RWPE1 (cell line): ENCODE data around the gene ATXN1.

ENCODE experiments used
- CTCF ChIA-PET: fragments of 350-600 bp; sonication (Branson Sonifier 250); formaldehyde crosslinking; extraction: SDS; loops from one replicate; lab custom pipeline; 2021; lab: Yijun Ruan, JAX
- POLR2A ChIA-PET: fragments of 400-600 bp; formaldehyde crosslinking; extraction: SDS; loops from one replicate; lab custom pipeline; 2020; ENCODE audit warnings: antibody characterized with exemption; ENCODE audit not compliant: low non-redundant PET; lab: Yijun Ruan, JAX
- DNase-seq: peaks from one replicate; pipeline ENCODE4 v3.0.0; 2012; ENCODE audit warnings: low spot score
- H3K27ac ChIP-seq: fragments of 450-650 bp; 2 replicates; pipeline ENCODE4 v1.5.1; 2017
- TF ChIP-seq, protein P1 (sequence below): fragments of 450-650 bp; conservative IDR thresholded peaks from 2 replicates; pipeline ENCODE4 v1.5.1; 2017; ENCODE audit warnings: low read depth, mild to moderate bottlenecking

The ATXN1 gene

DNA sequence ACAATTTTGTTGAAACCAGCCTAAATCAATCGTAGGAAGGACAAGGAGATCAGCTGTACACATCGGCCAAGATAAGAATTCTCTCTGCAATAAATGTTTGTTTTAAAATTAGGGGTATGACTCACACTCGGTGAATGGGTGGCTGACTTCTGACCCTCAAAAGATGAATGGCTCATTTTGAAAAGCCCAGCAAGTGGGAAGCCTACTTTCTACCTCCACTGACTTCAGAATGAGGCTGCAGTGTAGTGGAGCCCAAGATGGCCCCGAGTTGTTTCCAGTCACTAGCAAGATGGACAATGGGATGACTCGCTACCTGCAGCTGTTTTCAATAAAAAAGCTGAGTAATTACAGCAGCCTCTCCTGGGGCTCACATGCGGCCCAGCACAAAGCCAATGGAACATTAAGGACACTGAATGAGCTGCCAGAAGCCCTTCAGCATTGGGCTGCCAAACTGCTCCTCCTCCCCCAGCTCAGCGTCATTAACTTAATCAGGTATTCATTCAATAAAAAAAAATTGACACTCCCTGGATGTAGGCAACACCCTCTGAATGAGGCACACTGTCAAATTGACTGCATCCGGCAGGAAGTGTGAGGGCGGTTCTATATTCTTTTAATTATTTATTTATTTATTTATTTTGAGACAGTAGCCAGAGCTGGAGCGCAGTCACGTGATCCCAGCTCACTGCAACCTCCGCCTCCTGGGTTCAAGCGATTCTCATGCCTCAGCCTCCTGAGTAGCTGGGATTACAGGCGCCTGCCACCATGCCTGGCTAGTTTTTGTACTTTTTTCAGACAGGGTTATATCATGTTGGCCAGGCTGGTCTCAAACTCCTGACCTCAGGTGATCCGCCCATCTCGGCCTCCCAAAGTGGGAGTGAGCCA, 415.6 kb downstream of the ATXN1 start:
- POLR2A ChIA-PET = no interaction called here
- CTCF ChIA-PET = interaction anchor here (0.6 kb wide), 1 partner anchor 417 kb away, joined by 6 read pairs; no protein-coding TSS in a partner anchor
- TF ChIP-seq, protein P1, sequence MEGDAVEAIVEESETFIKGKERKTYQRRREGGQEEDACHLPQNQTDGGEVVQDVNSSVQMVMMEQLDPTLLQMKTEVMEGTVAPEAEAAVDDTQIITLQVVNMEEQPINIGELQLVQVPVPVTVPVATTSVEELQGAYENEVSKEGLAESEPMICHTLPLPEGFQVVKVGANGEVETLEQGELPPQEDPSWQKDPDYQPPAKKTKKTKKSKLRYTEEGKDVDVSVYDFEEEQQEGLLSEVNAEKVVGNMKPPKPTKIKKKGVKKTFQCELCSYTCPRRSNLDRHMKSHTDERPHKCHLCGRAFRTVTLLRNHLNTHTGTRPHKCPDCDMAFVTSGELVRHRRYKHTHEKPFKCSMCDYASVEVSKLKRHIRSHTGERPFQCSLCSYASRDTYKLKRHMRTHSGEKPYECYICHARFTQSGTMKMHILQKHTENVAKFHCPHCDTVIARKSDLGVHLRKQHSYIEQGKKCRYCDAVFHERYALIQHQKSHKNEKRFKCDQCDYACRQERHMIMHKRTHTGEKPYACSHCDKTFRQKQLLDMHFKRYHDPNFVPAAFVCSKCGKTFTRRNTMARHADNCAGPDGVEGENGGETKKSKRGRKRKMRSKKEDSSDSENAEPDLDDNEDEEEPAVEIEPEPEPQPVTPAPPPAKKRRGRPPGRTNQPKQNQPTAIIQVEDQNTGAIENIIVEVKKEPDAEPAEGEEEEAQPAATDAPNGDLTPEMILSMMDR = no peak
- peak; percentile 50 for DNase-seq
- peak overlapping the region; percentile 57 for H3K27ac ChIP-seq

DNA sequence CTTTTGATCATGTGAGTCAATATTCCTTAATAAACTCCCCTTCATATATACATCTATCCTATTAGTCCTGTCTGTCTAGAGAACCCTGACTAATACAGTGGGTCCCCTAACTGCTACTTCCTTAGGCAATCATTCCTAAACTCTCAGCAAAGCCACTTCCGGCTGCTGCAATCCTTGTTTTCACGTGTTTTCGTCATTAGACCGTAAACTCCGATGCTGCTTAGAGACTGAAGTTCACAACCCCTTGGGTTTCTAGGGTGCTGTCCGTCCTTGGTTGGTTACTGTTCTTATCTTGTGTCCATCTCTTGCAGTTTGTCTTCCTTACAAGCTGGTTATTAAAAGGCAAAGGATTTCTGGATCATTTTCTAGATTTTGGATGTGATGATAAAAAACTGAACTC, 416.5 kb downstream of the ATXN1 start:
- DNase-seq = no peak
- no peak overlapping the region for H3K27ac ChIP-seq
- ChIA-PET CTCF (interaction anchor here (0.7 kb wide), 2 partner anchors 200 to 426 kb away, joined by 3 read pairs; no protein-coding TSS in a partner anchor), POLR2A (no interaction called here)
- TF ChIP-seq, protein P1 = no peak

DNA sequence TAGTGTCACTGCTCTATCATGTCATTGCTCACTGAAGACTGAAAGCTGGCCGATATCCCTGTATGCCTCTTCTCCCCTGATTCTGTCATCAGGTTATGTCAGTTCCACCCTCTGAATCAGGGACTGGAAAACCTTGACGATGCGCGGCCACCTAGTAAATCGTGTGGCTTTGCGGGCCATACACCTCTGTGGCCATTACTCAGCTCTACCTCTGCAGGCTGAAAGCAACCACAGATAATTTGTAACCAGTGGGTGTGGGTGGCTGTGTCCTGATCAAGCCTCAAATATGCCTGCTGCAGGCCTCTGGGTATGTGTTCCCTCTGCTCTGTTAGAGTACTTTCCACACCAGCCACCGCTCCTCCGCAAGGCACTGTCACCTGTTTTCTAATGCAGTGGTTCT, 417.7 kb downstream of the ATXN1 start:
- H3K27ac ChIP-seq = no peak overlapping the region
- DNase-seq = no peak
- TF ChIP-seq, protein P1 = no peak
- ChIA-PET POLR2A (no interaction called here), CTCF (no interaction called here)

DNA sequence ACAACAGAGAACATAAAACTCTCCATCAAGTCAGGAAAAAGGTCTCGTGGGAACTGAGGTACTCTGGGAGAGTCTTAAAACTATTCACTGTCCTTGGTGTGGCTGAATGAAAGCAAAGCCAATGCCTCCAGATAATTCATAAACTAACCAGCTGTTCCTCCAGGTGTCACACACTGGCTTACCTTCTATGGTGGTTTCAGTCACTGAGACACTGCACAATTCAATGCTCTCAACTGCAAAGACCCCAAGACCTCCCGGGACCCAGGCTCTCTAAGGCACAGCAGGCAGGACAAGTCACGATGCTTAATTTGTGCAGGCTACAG, 422.0 kb downstream of the ATXN1 start:
- H3K27ac ChIP-seq = peak overlapping the region; percentile 66
- POLR2A ChIA-PET = no interaction called here
- DNase-seq = no peak
- CTCF ChIA-PET = interaction anchor here (0.6 to 0.7 kb wide), 2 partner anchors 81 to 157 kb away, joined by 3 to 6 read pairs; no protein-coding TSS in a partner anchor
- TF ChIP-seq, protein P1 = no peak; the same call in 1 of the 2 replicates

DNA sequence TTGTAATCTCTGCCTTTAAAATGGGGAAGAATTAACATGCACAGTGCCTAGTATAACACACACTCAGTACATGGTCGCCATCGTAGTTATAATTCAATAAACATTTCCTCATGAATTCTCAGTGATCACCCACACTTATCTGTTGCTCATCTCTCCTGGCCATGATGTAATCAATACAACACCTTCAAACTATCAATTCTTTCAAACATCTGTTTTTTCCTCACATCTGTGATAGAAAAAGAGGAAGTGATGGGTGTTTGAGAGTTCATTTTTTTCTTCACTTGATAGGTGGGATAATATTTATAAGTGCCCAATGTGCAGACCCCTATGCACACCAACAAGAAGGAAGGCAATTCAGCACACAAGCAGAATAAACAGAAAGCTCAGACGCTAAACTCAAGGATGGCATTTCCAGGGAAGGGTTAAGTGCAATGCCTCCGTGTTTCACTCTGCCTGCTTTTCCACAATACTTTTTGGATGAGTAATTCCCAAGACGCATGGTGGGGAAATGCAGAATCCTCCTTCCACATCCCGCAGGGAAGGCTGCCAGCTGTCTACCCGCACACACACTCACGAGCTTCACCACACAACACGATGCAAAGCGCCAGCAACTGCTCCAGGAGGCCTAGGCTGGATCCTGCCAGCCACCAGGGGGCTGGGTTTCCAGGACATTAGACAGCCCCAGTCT, 422.5 kb downstream of the ATXN1 start:
- POLR2A ChIA-PET = no interaction called here
- peak overlapping the region; percentile 66 for H3K27ac ChIP-seq
- peak; percentile 82 for DNase-seq
- CTCF ChIA-PET = interaction anchor here (0.6 to 0.7 kb wide), 3 partner anchors 31 to 158 kb away, joined by 3 to 6 read pairs (median 3); no protein-coding TSS in a partner anchor
- TF ChIP-seq, protein P1 = no peak; the same call in 1 of the 2 replicates

DNA sequence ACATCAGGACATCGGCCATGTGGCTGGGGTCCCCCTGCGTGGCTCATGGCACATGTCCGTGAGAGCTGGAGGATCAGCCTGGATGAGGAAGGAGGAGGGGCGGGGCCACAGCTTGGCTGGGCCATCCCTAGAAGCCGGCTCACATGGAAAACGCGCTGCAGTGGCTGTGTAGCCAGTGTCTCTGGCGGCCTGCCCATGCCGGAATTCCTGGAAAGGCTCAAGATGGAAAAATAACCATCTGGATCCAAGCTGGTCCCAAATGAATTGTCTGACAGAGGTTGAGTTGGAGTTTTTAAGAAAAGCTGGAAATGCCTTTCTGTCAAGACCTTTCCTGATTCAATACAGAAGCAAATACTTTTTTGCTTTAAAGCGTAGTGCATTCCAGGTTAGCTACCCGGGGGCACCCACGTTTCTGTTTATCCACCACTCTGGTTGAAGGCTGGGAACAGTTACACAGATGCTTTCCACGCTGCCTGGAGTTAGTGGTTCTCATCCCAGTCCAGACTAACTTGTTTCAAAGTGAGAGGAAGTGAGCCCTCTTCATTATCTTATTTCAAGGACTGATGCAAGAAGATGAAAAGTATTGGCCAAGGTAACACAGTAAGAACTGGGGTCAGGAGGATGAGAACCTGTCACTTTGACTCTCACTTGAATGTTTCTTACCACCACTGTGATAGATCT, 423.8 kb downstream of the ATXN1 start:
- CTCF ChIA-PET = interaction anchor here (0.9 kb wide), 1 partner anchor 21 kb away, joined by 4 read pairs; no protein-coding TSS in a partner anchor
- DNase-seq = no peak
- TF ChIP-seq, protein P1 = no peak
- POLR2A ChIA-PET = no interaction called here
- peak overlapping the region; percentile 54 for H3K27ac ChIP-seq
